HuH-7 (cell line): Measurements from ENCODE around the gene PLCXD3.
A peak's percentile ranks its signal among the peaks of the same experiment; 100 is the strongest.

Experiments
- DNase-seq: peaks from one replicate; pipeline ENCODE4 v3.0.0; 2011; ENCODE audit warnings: low spot score

Gene PLCXD3

DNA sequence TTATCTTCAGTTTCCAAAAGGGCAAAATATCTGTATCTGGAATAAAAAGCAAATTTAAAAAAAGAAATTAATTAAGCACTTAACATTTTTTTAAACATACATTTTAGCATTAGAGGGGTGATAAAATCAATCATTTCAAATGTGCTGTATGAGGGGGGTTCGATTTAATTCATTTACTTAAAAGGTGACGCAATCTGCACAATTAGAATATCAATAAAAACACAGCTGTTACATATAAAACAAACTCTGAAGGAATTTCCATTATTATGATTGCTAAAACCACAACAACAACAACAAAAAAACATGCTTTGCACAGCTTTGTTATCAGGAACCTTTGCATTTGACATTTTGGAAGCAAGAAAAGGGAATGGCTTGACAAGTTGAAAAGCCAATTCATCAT lies 225.5 kb downstream of the PLCXD3 start:
- no peak for DNase-seq

DNA sequence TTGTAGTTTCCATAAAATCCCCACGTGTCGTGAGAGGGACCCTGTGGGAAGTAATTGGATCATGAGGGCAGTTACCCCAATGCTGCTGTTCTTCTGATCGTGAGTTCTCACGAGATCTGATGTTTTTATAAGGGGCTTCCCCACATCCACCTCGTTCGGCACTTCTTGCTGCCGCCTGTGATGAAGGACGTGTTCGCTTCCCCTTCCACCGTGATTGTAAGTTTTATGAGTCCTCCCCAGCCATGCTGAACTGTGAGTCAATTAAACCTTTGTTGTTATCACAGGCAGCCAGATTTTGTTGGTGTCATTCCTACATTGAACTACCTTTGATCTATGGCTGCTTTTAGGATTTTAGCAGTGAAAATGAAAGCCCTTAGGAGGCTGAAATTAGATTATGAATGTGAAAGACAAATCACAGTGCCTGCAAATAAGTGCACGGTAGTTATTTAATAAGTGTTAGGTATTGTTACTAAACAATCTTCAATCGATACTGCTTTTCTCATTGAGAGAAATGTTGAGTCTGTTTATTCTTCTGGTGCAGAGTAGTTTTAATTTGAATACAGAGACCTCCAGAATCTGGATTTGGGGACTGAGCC lies 229.1 kb downstream of the PLCXD3 start:
- no peak for DNase-seq

DNA sequence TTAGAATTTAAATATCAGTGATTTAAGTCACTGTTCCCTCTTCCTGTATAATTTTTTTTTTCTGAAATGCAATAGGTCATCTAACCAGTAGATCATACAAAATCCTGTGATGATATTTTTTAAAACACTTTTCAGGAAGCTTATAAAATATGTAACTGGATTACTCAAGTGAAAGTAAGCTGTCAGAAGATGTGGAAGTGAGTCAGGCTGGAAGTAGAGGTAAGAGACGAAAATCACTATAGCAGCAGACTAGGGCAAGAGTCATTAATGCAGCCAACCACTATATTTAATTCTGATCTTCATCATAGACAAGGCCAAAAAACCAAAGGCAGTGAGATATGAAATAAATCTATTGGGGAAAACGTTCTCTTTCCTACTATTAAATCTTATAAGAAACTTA lies 231.4 kb downstream of the PLCXD3 start:
- DNase-seq, result no peak

DNA sequence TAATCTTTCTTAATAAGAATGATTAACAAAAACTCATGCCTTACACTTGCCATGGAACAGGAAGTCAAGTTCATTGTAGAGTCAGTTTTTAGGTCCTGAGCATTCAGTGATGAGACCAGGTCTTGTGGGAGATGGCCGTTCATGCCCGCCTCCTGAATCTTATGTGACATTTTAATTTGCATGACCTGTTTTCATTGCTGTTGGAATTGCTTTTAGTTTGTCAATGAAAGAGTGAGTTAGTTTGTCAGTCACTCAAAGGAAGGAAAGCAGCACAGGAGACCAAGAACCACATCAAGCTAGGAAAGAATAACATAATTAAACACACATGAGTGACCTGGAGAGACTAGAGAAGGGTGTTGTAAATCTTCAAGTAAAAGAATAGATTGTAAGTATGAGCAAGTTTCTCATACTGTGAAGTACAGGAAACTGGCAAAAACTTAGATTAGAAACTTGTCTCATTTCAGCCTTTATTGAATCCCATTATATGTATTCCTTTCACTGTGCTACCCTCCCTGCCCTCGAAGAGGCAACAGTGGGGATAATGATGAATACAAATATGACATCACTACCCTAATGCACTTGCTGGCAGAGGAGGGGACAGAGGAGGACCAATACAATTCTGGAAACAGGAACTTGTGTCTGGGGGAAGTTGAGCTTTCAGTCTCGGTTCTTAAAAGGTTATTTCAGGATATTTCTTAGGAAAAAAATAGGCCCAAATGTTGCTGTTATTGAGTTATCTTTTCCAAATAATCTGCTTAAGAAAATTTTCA lies 232.7 kb downstream of the PLCXD3 start:
- no peak for DNase-seq

DNA sequence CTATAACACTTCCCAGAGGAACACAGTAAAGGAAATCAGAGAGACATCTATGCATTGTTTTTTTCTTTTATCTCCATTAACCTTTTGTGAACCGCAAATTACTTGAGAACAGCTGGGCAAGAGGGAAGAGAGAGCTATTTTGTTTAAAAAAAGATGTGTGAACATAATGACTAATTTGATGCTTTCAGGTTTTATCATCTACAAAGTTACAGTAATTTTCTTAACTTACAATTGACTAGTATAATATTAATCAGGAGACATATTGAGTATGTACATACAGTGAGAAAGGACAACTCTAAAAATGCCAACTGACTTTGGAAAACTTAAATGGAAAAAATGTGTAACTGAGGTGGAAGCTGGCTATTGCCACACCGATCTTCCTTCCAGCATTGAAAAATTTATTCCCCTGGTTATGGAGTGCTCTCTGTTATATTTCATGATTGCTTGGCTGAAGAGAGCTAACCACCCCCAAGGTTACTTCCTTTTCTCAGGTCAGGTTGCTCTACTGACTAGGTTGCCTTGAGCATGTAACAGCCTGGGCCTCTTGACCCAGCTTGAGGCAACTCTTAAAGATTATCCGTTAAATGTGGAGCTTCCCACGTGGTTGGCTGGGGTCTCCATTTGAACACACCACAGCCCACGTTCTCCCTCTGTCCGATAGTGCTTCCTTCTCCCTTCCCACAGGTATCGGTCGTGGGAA lies 234.4 kb downstream of the PLCXD3 start:
- DNase-seq, result no peak

DNA sequence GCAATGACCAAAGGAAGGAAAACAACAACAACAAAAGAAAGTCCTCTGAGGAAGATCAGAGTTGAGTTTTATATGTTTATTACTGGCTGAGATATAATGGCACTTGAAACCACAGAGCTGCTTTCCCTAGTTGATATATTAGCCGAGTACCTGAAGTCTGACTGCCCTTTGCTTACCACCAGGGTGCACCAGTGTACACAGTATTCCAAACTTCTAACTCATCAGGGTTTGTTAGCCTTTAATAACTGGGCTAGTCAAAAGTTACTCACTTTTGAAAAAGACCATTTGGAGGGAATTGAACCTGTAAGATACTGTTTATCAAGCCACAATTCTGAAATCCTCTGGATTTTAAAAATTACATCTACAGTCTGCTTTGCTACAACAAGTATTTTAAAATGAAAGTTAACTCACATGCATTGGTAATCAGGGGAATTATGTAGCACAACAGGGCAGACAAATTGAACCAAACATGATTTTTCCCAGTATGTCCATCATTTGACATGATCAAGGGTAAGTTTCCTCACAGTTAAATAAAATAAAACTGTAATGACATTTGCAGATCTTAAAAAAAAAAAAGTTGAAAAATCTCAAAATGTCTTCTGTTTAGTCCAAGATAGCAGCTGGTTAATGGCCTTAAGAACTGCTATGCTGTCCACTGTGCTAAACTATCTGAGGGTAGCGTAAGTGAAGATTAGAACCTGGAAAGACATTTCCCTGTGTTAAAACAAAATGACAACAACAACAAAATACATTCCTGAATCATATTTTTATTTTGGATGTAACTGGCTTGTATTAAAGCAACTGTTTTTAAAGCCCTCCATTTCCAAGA lies 239.8 kb downstream of the PLCXD3 start:
- peak; percentile 44 for DNase-seq

DNA sequence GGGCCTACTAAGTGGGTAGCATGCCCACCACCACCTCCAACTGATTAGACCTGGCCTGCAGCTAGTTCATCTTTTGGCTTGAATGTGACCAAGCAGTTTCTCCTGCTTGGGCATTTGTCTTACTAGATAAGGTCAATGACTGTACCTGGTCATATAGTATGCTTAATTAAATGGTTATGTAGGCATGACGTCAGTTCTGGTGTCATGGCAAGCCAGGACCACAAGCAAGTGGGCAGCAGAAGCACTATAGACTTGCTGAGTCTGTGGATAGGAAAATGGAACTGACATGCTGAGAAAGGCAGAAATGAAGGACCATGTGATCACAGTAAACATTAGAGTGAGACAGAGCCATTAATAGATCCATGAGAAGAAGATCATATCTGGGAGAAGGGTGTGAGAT lies 241.5 kb downstream of the PLCXD3 start:
- no peak for DNase-seq

DNA sequence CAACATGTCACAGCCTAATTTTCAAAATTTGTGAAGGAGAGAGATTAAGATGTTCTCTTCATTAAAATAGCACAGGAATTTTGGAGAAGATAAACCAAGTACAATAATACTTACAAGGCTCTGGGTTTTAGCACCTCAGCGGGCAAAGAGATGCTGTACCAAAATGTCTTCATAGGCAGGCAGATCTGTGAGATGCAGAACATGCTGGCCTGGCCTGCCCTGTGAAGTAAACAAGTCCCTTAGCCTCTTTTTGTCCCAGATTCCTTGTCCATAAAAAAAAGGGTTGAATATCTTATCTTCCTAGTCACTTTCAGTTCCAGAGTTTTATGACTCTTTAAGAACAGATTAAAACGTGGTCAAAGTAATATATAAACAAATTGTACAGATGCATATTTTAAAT lies 244.0 kb downstream of the PLCXD3 start:
- DNase-seq, result no peak

DNA sequence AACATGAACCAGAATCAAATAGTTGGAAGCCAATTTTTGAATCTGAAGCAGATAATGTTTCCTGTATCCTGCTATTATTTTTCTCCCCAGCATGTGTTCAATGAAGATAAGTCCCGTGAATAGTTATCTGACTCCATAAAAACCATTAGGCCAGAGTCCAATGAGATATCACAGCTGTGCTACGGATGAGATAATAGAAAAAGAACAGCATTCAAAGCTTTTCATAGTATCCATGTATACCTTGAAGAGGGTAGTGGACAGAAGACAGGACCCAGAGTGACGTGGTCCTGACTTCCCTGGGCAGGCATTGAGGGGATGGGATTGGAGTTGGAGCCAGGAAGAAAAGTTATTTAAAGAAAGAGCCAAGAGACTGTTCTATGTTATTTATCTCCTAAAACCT lies 246.4 kb downstream of the PLCXD3 start:
- DNase-seq, result no peak

DNA sequence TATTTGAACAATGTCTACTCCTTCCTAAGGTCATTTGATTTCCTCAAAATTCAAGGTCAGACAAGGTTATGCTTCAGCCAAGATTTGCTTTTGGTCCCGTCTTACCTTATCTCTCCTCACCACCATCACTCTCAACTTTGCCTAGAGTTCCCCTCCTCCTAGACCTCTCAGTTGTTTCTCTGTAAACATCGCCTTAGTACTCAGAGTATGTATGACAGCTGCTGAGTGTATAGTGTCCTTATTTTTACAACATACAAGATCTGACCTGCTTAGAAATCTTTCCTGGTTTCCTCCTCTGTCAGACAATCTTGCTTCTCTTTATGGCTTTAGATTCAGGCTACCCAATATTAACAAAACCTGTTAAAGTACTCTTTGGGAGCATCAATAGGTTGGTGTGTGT lies 247.1 kb downstream of the PLCXD3 start:
- no peak for DNase-seq
